ENCODE data around the gene FOXP1. TPM values are rescaled to one million over a fixed set of nuclear protein-coding genes. Genes with fewer than 3 reads are reported as not detected.

The FOXP1 gene
- total and polyA plus RNA-seq, 3 donors from 2014 or later = 37.8 to 105 (median 75.9) TPM

DNA sequence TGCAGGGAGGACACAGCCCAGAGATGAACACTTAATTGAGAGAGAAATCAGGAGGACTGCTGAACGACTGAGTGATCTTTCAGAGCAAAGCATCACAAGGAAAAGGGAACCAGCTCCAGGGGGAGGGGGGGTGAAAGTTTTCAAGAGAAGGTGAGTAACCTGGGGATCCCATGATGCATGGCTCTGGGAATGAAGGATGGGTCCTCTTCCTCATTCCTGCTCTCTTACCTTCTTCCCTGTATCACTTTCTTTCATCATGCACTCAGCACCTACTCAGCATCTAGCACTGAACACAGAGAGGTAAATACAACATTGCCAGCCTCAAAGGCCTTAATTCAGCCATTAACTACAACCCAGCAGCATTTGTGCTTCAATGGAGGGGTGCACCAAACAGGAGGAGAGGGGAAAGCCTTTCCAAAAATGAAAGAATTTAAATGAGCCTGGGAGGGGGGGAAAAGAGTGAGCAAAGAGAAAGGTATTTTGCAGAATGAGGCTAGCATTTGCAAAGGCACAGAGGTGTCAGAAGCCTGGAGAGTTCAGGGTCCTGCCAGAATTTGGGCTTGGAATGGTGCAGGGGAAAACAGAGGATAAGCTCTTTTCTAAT, 427.4 kb downstream of the FOXP1 start:
- H3K27me3 ChIP-seq = no peaks in the 10 kb centered on the region
- no peaks in the 10 kb centered on the region for H3K36me3 ChIP-seq (ENCODE audit: low read depth, missing control alignments)
- H3K27ac ChIP-seq = no peak overlapping the region
- intact Hi-C loops (cut with DNase I; ENCODE audit: low total_unique reads) = no loop called here
- 55 to 73% methylated on average over 1 of the region's 1 CpG for WGBS, 2 donors
- no peaks in the 10 kb centered on the region for H3K4me1 ChIP-seq
- DNase-seq = no peak
- H3K4me3 ChIP-seq = no peak overlapping the region
- H3K9me3 ChIP-seq = no peaks in the 10 kb centered on the region
- no peak for TF ChIP-seq POLR2A (IDR thresholded peaks at IDR 0.05)
- TF ChIP-seq, protein P1, sequence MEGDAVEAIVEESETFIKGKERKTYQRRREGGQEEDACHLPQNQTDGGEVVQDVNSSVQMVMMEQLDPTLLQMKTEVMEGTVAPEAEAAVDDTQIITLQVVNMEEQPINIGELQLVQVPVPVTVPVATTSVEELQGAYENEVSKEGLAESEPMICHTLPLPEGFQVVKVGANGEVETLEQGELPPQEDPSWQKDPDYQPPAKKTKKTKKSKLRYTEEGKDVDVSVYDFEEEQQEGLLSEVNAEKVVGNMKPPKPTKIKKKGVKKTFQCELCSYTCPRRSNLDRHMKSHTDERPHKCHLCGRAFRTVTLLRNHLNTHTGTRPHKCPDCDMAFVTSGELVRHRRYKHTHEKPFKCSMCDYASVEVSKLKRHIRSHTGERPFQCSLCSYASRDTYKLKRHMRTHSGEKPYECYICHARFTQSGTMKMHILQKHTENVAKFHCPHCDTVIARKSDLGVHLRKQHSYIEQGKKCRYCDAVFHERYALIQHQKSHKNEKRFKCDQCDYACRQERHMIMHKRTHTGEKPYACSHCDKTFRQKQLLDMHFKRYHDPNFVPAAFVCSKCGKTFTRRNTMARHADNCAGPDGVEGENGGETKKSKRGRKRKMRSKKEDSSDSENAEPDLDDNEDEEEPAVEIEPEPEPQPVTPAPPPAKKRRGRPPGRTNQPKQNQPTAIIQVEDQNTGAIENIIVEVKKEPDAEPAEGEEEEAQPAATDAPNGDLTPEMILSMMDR (IDR thresholded peaks at IDR 0.05) = no peak

DNA sequence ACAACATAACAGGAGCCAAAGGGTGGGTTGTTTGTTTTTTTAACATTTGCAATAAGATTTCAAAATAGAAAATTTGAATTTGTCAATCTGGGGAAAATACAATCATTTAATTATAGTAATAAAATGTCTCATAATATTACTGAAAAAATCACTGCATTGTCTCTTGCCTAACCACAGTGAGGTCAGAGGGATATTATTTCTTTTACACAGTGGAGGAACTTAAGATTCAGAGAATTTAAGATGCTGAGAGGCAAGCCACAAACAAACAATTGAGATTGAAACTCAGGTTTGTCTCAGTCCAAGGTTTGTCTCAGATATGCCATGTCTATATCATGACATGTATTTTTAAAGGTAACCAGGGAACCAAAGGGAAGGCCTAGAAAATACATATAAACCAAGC, 428.7 kb downstream of the FOXP1 start:
- Histone ChIP-seq H3K27me3 (no peaks in the 10 kb centered on the region), H3K27ac (no peak overlapping the region), H3K4me3 (no peak overlapping the region), H3K4me1 (no peaks in the 10 kb centered on the region), H3K9me3 (no peaks in the 10 kb centered on the region), H3K36me3 (ENCODE audit: low read depth, missing control alignments) (no peaks in the 10 kb centered on the region)
- no peak for DNase-seq
- intact Hi-C loops (cut with DNase I; ENCODE audit: low total_unique reads) = no loop called here
- TF ChIP-seq, protein P1 (IDR thresholded peaks at IDR 0.05) = no peak

DNA sequence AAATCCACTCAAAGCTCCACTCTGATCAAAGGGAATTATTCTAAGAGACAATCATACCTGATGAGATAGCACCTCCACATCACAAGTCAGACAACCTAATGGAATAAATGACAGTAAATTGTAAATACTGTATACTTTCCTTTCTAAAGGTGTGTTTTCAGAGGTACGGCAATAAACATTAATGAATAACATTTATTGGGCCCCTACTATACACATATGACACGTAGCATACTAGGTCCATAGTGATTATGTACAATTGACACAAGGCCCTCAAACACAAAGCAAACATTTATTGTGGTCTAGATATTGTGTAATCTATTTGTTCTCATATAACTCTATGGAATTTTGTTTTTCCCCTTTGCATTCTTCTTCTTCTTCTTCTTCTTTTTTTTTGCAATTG, 429.8 kb downstream of the FOXP1 start:
- WGBS, 2 donors = 93 to 99% methylated on average over 2 of the region's 2 CpGs
- Histone ChIP-seq H3K4me3 (no peak overlapping the region), H3K36me3 (ENCODE audit: low read depth, missing control alignments) (no peaks in the 10 kb centered on the region), H3K9me3 (no peaks in the 10 kb centered on the region), H3K27me3 (no peaks in the 10 kb centered on the region), H3K27ac (no peak overlapping the region), H3K4me1 (no peaks in the 10 kb centered on the region)
- TF ChIP-seq POLR2A (IDR thresholded peaks at IDR 0.05) = no peak
- TF ChIP-seq, protein P1 (IDR thresholded peaks at IDR 0.05) = no peak
- intact Hi-C loops (cut with DNase I; ENCODE audit: low total_unique reads) = no loop called here
- DNase-seq = no peak

DNA sequence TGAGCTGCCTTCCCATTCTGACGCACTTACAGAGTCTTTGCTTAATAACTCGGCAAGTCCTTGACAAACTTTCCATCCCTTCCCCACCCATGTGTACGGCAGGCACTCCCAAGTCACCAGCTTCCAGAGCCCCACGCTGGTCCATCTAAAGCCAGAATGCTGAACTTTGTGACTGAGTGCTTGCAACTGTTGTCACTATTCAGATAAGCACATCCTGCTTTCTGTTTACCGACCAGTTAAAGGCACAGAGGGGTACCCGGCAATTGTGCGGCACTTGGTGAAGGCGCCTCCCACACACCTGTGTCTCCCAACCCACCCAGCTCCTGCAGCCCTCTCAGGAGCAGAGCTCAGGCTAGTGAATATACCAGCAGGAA, 430.6 kb downstream of the FOXP1 start:
- H3K4me1 ChIP-seq = no peaks in the 10 kb centered on the region
- no peak overlapping the region for H3K27ac ChIP-seq
- no peaks in the 10 kb centered on the region for H3K36me3 ChIP-seq (ENCODE audit: low read depth, missing control alignments)
- TF ChIP-seq, protein P1 (IDR thresholded peaks at IDR 0.05) = no peak
- TF ChIP-seq POLR2A (IDR thresholded peaks at IDR 0.05) = no peak
- H3K9me3 ChIP-seq = no peaks in the 10 kb centered on the region
- no peaks in the 10 kb centered on the region for H3K27me3 ChIP-seq
- 84 to 87% methylated on average over 8 of the region's 8 CpGs for WGBS, 2 donors
- no peak for DNase-seq
- H3K4me3 ChIP-seq = no peak overlapping the region
- intact Hi-C loops (cut with DNase I; ENCODE audit: low total_unique reads) = no loop called here
